K562 (cell line): ENCODE measurements around the gene BCL10. TPM values are rescaled to one million over a fixed set of nuclear protein-coding genes. Genes with fewer than 3 reads are reported as not detected.

Experiments
- BDP1 ChIP-seq: IDR thresholded peaks from 3 replicates; pipeline ENCODE4 v1.6.1; 2011; ENCODE audit not compliant: insufficient read length, insufficient read depth
- CBFA2T3 ChIP-seq: fragments of 450-650 bp; IDR thresholded peaks from 2 replicates; pipeline ENCODE4 v1.6.1; 2017
- CXXC5 ChIP-seq: fragments of 250-450 bp; sonication (Bioruptor Pico); IDR thresholded peaks from 2 replicates; pipeline ENCODE4 v1.8.0; 2022; ENCODE audit warnings: inconsistent platforms, mild to moderate bottlenecking, moderate library complexity
- DLX4 ChIP-seq: fragments of 250-450 bp; sonication (Bioruptor Pico); IDR thresholded peaks from 2 replicates; pipeline ENCODE4 v1.6.1; 2021; ENCODE audit warnings: mild to moderate bottlenecking
- DPF2 ChIP-seq: fragments of 450-650 bp; IDR thresholded peaks from 2 replicates; pipeline ENCODE4 v1.6.1; 2016
- ERF ChIP-seq: fragments of 450-650 bp; formaldehyde crosslinking; IDR thresholded peaks from 2 replicates; pipeline ENCODE4 v1.4.0; 2020; ENCODE audit warnings: mild to moderate bottlenecking, mixed read lengths
- HOMEZ ChIP-seq: fragments of 250-450 bp; sonication (Bioruptor Pico); IDR thresholded peaks from 2 replicates; pipeline ENCODE4 v1.4.0; 2020; ENCODE audit warnings: mild to moderate bottlenecking, moderate library complexity
- HOXB6 ChIP-seq: fragments of 250-450 bp; sonication (Bioruptor Pico); IDR thresholded peaks from 2 replicates; pipeline ENCODE4 v1.5.1; 2022; ENCODE audit warnings: mild to moderate bottlenecking, borderline replicate concordance
- MTA2 ChIP-seq: fragments of 450-650 bp; IDR thresholded peaks from 2 replicates; pipeline ENCODE4 v1.6.1; 2016; ENCODE audit warnings: low read depth
- PCBP1 ChIP-seq: fragments of 200-400 bp; formaldehyde crosslinking; IDR thresholded peaks from 2 replicates; pipeline ENCODE4 v1.6.1; 2018; ENCODE audit warnings: mild to moderate bottlenecking, low read depth, low read length; ENCODE audit not compliant: poor library complexity, severe bottlenecking
- PHF8 ChIP-seq: fragments of 200-600 bp; sonication (generic); IDR thresholded peaks from 2 replicates; pipeline ENCODE4 v1.6.1; 2012; ENCODE audit warnings: mixed run types, mild to moderate bottlenecking, inconsistent platforms, low read length, moderate library complexity, borderline replicate concordance
- RBBP5 ChIP-seq: fragments of 200-600 bp; sonication (generic); IDR thresholded peaks from 2 replicates; pipeline ENCODE4 v1.6.1; 2012; ENCODE audit warnings: borderline replicate concordance, mild to moderate bottlenecking, low read length, control low read depth, inconsistent platforms; ENCODE audit not compliant: insufficient read depth, poor library complexity, severe bottlenecking
- RBM34 ChIP-seq: fragments of 200-400 bp; formaldehyde crosslinking; IDR thresholded peaks from 2 replicates; pipeline ENCODE4 v1.6.1; 2018; ENCODE audit warnings: low read length, borderline replicate concordance; ENCODE audit not compliant: insufficient read depth
- SRF ChIP-seq, 2 experiments: fragments of 250-450, 450-650 bp in 1 of 2; sonication (Bioruptor Pico) in 1 of 2; sonication (generic) in 1 of 2; formaldehyde crosslinking; IDR thresholded peaks; 2 replicates each; pipeline versions ENCODE4 v1.5.0 to v1.5.1; 2020 to 2022; ENCODE audit warnings: mild to moderate bottlenecking in 1 of 2, missing genetic modification reagents in 1 of 2
- TAL1 ChIP-seq: fragments of 450-650 bp; IDR thresholded peaks from 2 replicates; pipeline ENCODE4 v1.6.1; 2016; ENCODE audit warnings: mild to moderate bottlenecking
- TFAM ChIP-seq: fragments of 250-450 bp; sonication (Bioruptor Pico); conservative IDR thresholded peaks from 2 replicates; pipeline ENCODE4 v1.5.0; 2021; ENCODE audit warnings: mild to moderate bottlenecking, moderate library complexity
- USF1 ChIP-seq: sonication (generic); formaldehyde crosslinking; IDR thresholded peaks from 2 replicates; pipeline ENCODE4 v1.9.0; 2022; ENCODE audit warnings: mild to moderate bottlenecking, missing genetic modification reagents
- ZNF140 ChIP-seq: fragments of 250-450 bp; sonication (Bioruptor Pico); IDR thresholded peaks from 2 replicates; pipeline ENCODE4 v1.8.0; 2021; ENCODE audit warnings: moderate library complexity, mild to moderate bottlenecking, inconsistent platforms
- ZNF232 ChIP-seq: sonication (generic); formaldehyde crosslinking; IDR thresholded peaks from 2 replicates; pipeline ENCODE4 v1.8.0; 2022; ENCODE audit warnings: mild to moderate bottlenecking, missing genetic modification reagents
- ZNF445 ChIP-seq: fragments of 250-450 bp; sonication (Bioruptor Pico); IDR thresholded peaks from 2 replicates; pipeline ENCODE4 v1.4.0; 2020; ENCODE audit warnings: low read depth, mild to moderate bottlenecking, moderate library complexity
- ZNF512 ChIP-seq: IDR thresholded peaks from 2 replicates; pipeline ENCODE4 v1.6.1; 2016; ENCODE audit warnings: missing genetic modification characterization, missing compliant biosample characterization
- polyA plus RNA-seq, 8 experiments: library from polyadenylated mRNA; depleted of rRNA in 4 of 8; stranded (reverse) in 5 of 8; unstranded in 3 of 8; fragments of >200 nt; fragmentation: Nextera tagmentation in 2 of 8; fragmentation: Illumina TruSeq in 1 of 8; extraction: Ambion mirVana in 2 of 8; extraction: Trizol in 1 of 8; gene quantifications; 2 replicates each; pipeline versions ENCODE4 v1.2.1 to v1.2.3, GENCODE V29; 2011 to 2014; ENCODE audit warnings: inconsistent platforms in 1 of 8, missing spikeins in 1 of 8
- total RNA-seq, 7 experiments: library from RNA; depleted of rRNA in 6 of 7; stranded (reverse); fragments of >200 nt in 6 of 7; fragmentation: Illumina TruSeq in 2 of 7; extraction: Trizol in 2 of 7; gene quantifications; 2 replicates each; pipeline versions ENCODE4 v1.2.1 to v1.2.3, GENCODE V29; 2011 to 2021; ENCODE audit warnings: low replicate concordance in 1 of 7

The BCL10 gene
- total and polyA plus RNA-seq, 9 of the 15 experiments (the other 6 are each of a cell fraction or from before 2014, with no cell fraction given) = 8.0 to 19.4 (median 12.3) TPM

- TF ChIP-seq ZNF445 (CRISPR knock-in tag) (no peak), PCBP1 (no peak), DPF2 (no peak), TFAM (CRISPR knock-in tag) (no peak), ZNF140 (CRISPR knock-in tag) (no peak), ZNF512 (tag) (no peak), HOXB6 (CRISPR knock-in tag) (no peak), BDP1 (no peak), TAL1 (no peak), SRF (CRISPR knock-in tag; IDR thresholded peaks at IDR 0.05) (no peak), RBBP5 (peak; percentile 88), ZNF232 (CRISPR knock-in tag) (no peak), ERF (peak; percentile 25; the same call in 1 of the 2 replicates), PHF8 (peak; percentile 96), MTA2 (no peak), DLX4 (no peak), RBM34 (no peak), CXXC5 (peak; percentile 60), CBFA2T3 (no peak), USF1 (CRISPR knock-in tag) (no peak), HOMEZ (CRISPR knock-in tag) (no peak)
Observed at GRCh38 chr1:85259118-85259911, 17.1 kb downstream of the BCL10 start, which contains the start of gene C1orf52 (continued).
